Mucosa of rectum (tissue), 2 donors: ENCODE data around the gene TRIM14.
A peak's percentile ranks its signal among the peaks of the same experiment; 100 is the strongest.

ENCODE experiments used
- H3K27ac ChIP-seq, 2 donors: one replicate each; pipeline ENCODE4 v1.7.0; 2013; ENCODE audit warnings: inconsistent platforms in 2 of 2, low read depth in 2 of 2, low read length in 2 of 2
- H3K27me3 ChIP-seq, 2 donors: one replicate each; pipeline ENCODE4 v1.7.0; 2013; ENCODE audit warnings: low read length in 2 of 2; ENCODE audit not compliant: control insufficient read depth in 2 of 2, insufficient read depth in 2 of 2
- H3K36me3 ChIP-seq, 2 donors: one replicate each; pipeline ENCODE4 v1.7.0; 2013; ENCODE audit warnings: low read length in 2 of 2; ENCODE audit not compliant: control insufficient read depth in 2 of 2, insufficient read depth in 2 of 2
- H3K4me1 ChIP-seq, 2 donors: one replicate each; pipeline ENCODE4 v1.7.0; 2013; ENCODE audit warnings: low read length in 2 of 2, mild to moderate bottlenecking in 1 of 2; ENCODE audit not compliant: control insufficient read depth in 2 of 2, insufficient read depth in 2 of 2
- H3K4me3 ChIP-seq, 2 donors: one replicate each; pipeline ENCODE4 v1.7.0; 2013; ENCODE audit warnings: low read length in 2 of 2
- H3K9ac ChIP-seq, 2 donors: one replicate each; pipeline ENCODE4 v1.7.0; 2013; ENCODE audit warnings: low read length in 2 of 2, low read depth in 1 of 2, mild to moderate bottlenecking in 1 of 2
- H3K9me3 ChIP-seq, 2 donors: one replicate each; pipeline ENCODE4 v1.7.0; 2013; ENCODE audit warnings: low read length in 2 of 2; ENCODE audit not compliant: control insufficient read depth in 2 of 2
- donor health status: healthy.
- donor health status: Normal muscosa, but diverticular disease.

Gene TRIM14

DNA sequence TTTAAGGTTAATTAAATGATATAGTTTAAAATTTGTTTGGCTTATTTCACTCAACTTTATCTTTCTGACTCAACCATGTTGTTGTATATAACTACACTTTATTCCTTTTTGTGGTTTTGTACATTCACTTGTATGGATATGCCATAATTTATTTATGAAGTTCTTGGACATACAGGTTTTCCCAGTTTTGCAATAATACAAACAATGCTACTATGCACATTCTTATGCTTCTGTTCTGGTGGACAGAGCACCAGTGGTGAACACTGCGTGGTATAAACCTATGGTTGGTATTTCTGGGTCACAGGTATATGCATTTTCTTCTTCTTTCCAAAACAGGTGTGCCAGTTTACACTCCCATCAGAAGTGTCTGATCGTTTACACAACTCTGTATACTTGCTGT, 35.7 kb upstream of the TRIM14 start:
- Histone ChIP-seq H3K27me3 (no peaks in the 10 kb centered on the region), H3K36me3 (peaks cover 6 to 7% of the 10 kb centered on the region in 2 donors), H3K4me3 (no peak overlapping the region), H3K27ac (no peak overlapping the region), H3K4me1 (peaks cover 3 to 5% of the 10 kb centered on the region in 2 donors), H3K9me3 (no peaks in the 10 kb centered on the region), H3K9ac (no peak overlapping the region)

DNA sequence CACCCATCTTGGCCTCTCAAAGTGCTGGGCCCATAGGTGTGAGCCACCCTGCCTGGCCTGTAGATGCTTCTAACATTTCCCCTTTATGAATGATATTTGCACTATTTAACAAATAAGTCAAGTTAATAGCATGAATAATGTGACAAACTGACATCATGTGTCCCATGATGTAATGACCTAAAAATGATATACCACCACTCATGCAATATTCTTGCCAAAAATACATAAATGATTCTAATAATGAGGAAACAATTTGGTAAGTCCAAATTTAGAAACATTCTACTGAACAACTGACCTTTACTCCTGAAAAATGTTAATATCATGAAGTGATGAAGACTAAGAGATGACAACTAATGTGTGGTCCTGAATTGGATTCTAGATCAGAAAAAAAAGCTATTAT, 33.5 kb upstream of the TRIM14 start:
- Histone ChIP-seq H3K4me3 (no peak overlapping the region), H3K4me1 (no peaks in the 10 kb centered on the region), H3K9ac (no peak overlapping the region), H3K9me3 (no peaks in the 10 kb centered on the region), H3K27ac (no peak overlapping the region), H3K36me3 (peaks cover 6% of the 10 kb centered on the region in 2 donors), H3K27me3 (no peaks in the 10 kb centered on the region)

DNA sequence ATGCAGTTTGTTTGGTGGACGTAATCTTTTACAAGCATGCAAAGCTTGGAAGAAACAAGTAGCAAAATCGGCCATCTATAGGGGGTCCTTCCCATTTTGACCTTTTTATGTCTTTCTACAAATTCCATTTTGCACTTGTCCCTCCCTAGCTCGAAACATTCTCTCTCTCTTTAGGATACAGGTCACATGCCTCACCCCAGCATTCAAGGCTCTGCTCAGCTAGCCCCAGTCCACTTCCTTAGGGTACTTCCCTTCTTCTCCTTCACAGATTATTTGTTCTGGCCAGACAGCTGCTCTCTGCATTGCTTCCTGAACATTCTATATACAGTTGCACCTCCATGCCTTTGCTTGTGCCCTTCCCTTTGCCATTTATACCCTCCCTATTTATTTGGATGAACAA, 31.7 kb upstream of the TRIM14 start:
- peaks cover 11 to 12% of the 10 kb centered on the region in 2 donors for H3K4me1 ChIP-seq
- H3K27me3 ChIP-seq, result no peaks in the 10 kb centered on the region
- H3K9me3 ChIP-seq, result no peaks in the 10 kb centered on the region
- H3K27ac ChIP-seq, result no peak overlapping the region
- peaks cover 2 to 3% of the 10 kb centered on the region in 2 donors for H3K36me3 ChIP-seq
- H3K4me3 ChIP-seq, result no peak overlapping the region
- H3K9ac ChIP-seq, result no peak overlapping the region

DNA sequence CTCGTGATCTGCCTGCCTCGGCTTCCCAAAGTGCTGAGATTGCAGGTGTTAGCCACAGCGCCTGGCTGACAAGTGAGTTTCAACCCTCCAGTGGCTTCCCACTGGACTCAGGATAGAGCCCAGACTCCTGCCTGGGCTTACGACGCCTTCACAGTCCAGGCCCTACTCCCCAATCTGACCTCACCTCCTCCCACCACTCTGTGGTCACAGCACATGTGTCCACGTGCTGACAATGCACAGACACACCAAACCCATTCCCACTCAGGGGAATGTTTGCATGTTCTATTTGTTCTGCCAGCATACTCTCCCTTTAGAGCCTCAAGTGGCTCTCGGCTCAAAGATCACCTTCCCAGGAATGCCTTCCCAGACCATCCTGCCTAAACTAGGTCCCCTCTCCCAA, 31.1 kb upstream of the TRIM14 start:
- Histone ChIP-seq H3K9ac (no peak overlapping the region), H3K27me3 (no peaks in the 10 kb centered on the region), H3K4me3 (no peak overlapping the region), H3K36me3 (peaks cover 2 to 3% of the 10 kb centered on the region in 2 donors), H3K4me1 (peaks cover 16 to 18% of the 10 kb centered on the region in 2 donors), H3K9me3 (no peaks in the 10 kb centered on the region), H3K27ac (no peak overlapping the region)

DNA sequence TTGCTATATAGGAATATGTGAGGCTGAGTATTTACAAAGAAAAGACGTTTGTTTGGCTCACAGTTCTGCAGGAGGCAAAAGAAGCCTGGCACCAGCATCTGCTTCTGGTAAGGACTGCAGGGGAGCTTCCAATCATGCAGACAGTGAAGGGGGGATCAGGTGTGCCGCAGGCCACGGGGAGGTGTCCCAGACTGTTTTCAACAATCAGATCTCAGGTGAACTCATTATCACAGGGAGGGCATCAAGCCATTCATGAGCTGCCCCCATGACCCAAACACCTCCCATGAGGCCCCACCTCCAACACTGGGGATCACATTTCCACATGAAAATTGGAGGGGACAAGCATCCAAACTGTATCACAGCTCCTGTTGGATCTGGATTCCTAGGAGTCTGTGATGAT, 30.4 kb upstream of the TRIM14 start:
- Histone ChIP-seq H3K9ac (no peak overlapping the region), H3K4me3 (no peak overlapping the region), H3K27me3 (no peaks in the 10 kb centered on the region), H3K9me3 (no peaks in the 10 kb centered on the region), H3K4me1 (peaks cover 24 to 25% of the 10 kb centered on the region in 2 donors), H3K27ac (no peak overlapping the region), H3K36me3 (peaks cover 0 to 2% of the 10 kb centered on the region in 2 donors)

DNA sequence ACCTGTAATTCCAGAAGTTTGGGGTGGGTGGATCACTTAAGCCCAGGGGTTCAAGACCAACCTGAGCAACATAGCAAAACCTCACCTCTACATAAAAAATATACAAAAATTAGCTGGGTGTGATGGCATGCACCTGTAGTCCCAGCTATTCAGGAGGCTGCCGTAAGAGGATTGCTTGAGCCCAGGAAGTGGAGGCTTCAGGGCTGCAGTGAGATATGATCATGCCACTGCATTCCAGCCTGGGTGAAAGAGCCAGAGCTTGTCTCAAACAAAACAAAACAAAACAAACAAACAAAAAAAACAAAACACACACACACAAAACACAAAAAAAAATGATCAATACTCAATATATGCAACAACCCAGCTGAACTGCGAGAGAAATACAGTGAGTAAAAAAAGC, 29.5 kb upstream of the TRIM14 start:
- H3K9ac ChIP-seq, result no peak overlapping the region
- H3K27me3 ChIP-seq, result no peaks in the 10 kb centered on the region
- H3K9me3 ChIP-seq, result no peaks in the 10 kb centered on the region
- no peak overlapping the region for H3K4me3 ChIP-seq
- H3K4me1 ChIP-seq, result peaks cover 33 to 35% of the 10 kb centered on the region in 2 donors
- H3K27ac ChIP-seq, result no peak overlapping the region
- peaks cover 0 to 2% of the 10 kb centered on the region in 2 donors for H3K36me3 ChIP-seq

DNA sequence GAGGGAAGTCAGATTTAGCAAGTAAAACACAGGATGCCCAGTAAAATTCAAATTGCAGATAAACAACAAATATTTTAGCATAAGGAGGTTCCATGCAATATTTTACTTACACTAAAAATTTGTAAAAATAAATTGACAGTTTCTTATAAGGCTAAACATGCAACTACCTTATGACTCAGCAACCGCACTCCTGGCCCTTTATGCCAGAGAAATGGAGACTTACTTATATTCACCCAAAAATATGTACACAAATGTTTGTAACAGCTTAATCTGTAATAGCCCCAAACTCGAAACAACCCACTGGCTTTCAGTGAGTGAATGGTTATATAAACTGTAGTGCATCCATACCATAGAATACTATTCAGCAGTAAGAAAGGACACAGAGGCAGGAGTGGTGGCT, 28.6 kb upstream of the TRIM14 start:
- H3K27me3 ChIP-seq, result no peaks in the 10 kb centered on the region
- H3K9ac ChIP-seq, result no peak overlapping the region
- H3K9me3 ChIP-seq, result no peaks in the 10 kb centered on the region
- H3K36me3 ChIP-seq, result peaks cover 0 to 2% of the 10 kb centered on the region in 2 donors
- peak overlapping the region; percentile 95 to 98 for H3K27ac ChIP-seq
- no peak overlapping the region for H3K4me3 ChIP-seq
- peaks cover 41 to 43% of the 10 kb centered on the region in 2 donors for H3K4me1 ChIP-seq

DNA sequence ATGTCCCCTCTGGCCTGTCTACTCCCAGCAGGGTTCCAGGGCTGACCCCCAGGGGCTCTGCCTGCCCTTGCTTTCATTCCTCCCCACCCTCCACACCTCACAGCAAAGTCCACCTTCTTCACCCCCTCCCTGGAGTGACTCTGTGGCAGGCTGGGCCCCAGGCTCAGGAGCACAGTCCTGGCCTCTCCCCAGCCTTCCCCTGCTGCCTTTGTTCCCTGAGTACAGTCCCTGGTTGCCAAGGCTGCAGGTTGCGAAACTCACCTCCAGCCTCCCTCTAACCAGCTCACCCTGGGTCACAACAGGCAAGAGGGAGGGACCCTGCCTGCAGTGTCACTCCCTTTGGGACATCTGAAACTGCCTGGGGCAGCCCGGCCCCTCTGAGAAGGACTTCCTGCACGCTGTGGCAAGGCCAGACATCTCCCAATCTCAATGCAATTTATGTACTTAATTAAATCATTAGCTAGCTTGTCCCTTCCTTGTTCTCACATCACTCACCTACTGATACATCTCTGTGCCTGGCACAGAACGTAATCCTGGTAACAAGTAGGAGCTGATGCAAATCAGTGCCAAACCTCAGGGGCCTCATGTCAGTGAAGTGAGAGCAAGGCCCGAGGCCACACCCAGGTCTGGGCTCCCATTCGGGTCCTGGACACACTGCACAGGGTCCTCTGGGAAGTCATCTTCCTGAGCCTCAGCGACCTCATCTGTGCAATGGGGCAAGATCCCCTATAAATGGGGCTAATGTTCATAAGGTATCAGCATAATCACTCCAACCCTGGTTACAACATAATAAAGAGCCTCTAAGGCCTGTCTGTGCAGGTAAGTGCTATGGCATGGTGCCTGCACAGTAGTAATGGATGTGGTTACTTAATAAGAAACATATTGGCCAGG, 27.3 kb upstream of the TRIM14 start:
- H3K27ac ChIP-seq, result peak overlapping the region; percentile 95 to 98
- peaks cover 46% of the 10 kb centered on the region in 2 donors for H3K4me1 ChIP-seq
- no peak overlapping the region for H3K4me3 ChIP-seq
- peak overlapping the region; percentile 66 to 72 for H3K9ac ChIP-seq
- no peaks in the 10 kb centered on the region for H3K27me3 ChIP-seq
- peaks cover 0 to 2% of the 10 kb centered on the region in 2 donors for H3K36me3 ChIP-seq
- no peaks in the 10 kb centered on the region for H3K9me3 ChIP-seq

DNA sequence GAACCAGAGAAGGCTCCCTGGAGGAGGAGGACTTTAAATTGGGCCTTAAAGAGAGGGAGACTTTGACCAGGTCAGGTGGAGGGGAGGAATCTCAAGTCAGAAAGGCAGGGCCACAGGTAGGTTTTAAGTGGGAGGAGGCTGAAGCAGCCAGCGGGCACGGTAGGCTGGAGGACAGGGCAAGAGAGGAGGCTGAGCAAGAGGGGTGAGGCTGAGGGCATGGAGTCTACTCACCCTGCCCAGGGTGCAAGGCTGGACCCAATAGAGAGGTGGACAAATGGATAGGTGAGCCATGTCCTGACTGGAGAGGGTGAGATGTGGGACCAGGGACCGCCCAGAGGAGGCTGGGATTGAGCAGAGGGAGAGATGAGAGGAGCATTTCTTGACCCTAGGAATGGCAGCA, 25.6 kb upstream of the TRIM14 start:
- Histone ChIP-seq H3K4me3 (peak overlapping the region in 1 of 2 donors; percentile 3), H3K27ac (peak overlapping the region; percentile 95 to 98), H3K4me1 (peaks cover 46% of the 10 kb centered on the region in 2 donors), H3K9me3 (no peaks in the 10 kb centered on the region), H3K9ac (peak overlapping the region in 1 of 2 donors; percentile 33), H3K36me3 (no peaks in the 10 kb centered on the region), H3K27me3 (no peaks in the 10 kb centered on the region)

DNA sequence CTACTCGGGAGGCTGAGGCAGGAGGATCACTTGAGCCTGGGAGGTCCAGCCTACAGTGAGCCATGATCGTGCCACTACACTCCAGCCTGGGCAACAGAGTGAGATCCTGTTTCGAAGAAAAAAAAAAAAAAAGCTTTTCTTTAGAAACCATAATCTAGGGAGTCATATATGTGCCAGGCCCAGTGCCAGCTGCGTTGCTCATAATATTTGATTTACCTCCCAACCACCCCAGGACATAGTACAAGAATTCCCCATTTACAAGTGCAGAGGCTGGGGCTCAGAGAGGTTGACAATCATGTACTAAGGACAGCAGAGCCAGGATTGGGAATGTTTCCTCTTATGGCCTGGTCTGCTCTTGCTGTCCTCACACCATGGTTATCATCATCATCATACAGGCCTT, 25.1 kb upstream of the TRIM14 start:
- Histone ChIP-seq H3K4me3 (peak overlapping the region in 1 of 2 donors; percentile 24), H3K9me3 (no peaks in the 10 kb centered on the region), H3K36me3 (no peaks in the 10 kb centered on the region), H3K27ac (peak overlapping the region; percentile 95 to 98), H3K4me1 (peaks cover 46% of the 10 kb centered on the region in 2 donors), H3K9ac (peak overlapping the region in 1 of 2 donors; percentile 33), H3K27me3 (no peaks in the 10 kb centered on the region)
